Renal pelvis (tissue), 3 donors: ENCODE results near the gene NOP10. TPM values are rescaled to one million over a fixed set of nuclear protein-coding genes. Genes with fewer than 3 reads are reported as not detected.

ENCODE experiments used
- polyA plus RNA-seq, 3 donors: library from polyadenylated mRNA; unstranded; fragments of 120-200 nt; gene quantifications; one replicate each; pipeline ENCODE4 v1.2.1, GENCODE V29; 2013; ENCODE audit not compliant: insufficient read length in 3 of 3

Gene NOP10
- polyA plus RNA-seq, 3 donors = 127 to 166 (median 138) TPM

Other genes starting within 250 kb of the NOP10 start
- gene EMC7, start 241.3 kb downstream of the NOP10 start, polyA plus RNA-seq = 10 to 100 TPM; 79.4 to 84.8 (median 84.8) TPM
- 1 to 10 TPM; 1.7 to 2.6 (median 2.2) TPM for gene PGBD4, start 241.1 kb downstream of the NOP10 start, polyA plus RNA-seq
- gene KATNBL1, start 133.0 kb downstream of the NOP10 start, polyA plus RNA-seq = 10 to 100 TPM; 43.5 to 80.8 (median 76.6) TPM
- 100 to 1,000 TPM; 115 to 125 (median 124) TPM for gene EMC4, start 118.1 kb downstream of the NOP10 start, polyA plus RNA-seq
- gene SLC12A6, start 5.4 kb downstream of the NOP10 start, polyA plus RNA-seq = 10 to 100 TPM; 18.3 to 30.6 (median 27.6) TPM
- under 1 TPM in 2 of 3 donors, not detected in 1; 0.03 to 0.08 TPM for gene NUTM1, start 179 bp upstream of the NOP10 start, polyA plus RNA-seq
- gene LPCAT4, start 24.1 kb upstream of the NOP10 start, polyA plus RNA-seq = 10 to 100 TPM; 40.3 to 51.9 (median 46.2) TPM
- gene GOLGA8A, start 94.7 kb upstream of the NOP10 start, polyA plus RNA-seq = 100 to 1,000 TPM in 2 of 3 donors, 10 to 100 TPM in 1; 65.0 to 143 (median 126) TPM
- gene GOLGA8B, start 240.5 kb upstream of the NOP10 start, polyA plus RNA-seq = 100 to 1,000 TPM in 2 of 3 donors, 10 to 100 TPM in 1; 66.7 to 197 (median 177) TPM